Measurements from ENCODE around the gene PXN.
"Not testable (repeated sequence)": the region's sequence is repeated elsewhere in the genome, so short reads cannot be mapped to it uniquely, and the experiment has no call there.

PXN gene

DNA sequence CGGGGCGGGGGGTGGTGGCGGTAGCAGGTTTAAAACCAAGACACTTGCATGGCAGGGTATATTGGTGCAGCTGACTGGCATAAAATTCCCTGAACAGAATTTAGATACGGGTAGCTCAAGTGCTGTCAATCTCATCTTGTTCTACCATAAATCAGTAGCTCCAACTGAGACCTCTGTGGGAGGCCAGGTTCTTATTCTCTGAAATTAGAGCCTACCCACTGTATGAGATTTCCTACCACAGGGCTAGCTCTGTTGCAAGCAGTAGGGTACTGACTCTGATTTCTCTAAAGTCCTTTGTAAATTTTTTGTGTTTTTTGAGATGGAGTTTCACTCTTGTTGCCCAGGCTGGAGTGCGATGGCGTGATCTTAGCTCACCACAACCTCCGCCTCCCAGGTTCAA lies 61.4 kb downstream of the PXN start:
- DNase-seq: no peak

DNA sequence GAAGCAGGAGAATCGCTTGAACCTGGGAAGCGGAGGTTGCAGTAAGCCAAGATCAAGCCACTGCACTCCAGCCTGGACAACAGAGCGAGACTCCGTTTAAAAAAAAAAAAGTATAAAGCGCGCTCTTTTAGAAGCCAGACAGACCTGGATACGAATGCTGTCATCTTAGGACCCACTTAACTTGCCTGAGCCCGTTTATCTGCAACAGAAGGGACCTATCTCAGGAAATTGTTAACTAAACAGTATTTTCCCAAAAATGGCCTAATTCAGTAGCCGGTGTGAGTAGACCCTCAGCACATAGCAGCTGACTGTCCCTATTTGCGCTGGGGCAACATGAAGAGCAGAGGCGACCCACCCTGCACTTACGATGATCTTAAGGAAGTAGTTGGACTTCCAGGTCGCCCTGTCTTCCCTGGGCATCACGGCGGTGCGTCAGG lies 65.1 kb downstream of the PXN start:
- DNase-seq: no peak

DNA sequence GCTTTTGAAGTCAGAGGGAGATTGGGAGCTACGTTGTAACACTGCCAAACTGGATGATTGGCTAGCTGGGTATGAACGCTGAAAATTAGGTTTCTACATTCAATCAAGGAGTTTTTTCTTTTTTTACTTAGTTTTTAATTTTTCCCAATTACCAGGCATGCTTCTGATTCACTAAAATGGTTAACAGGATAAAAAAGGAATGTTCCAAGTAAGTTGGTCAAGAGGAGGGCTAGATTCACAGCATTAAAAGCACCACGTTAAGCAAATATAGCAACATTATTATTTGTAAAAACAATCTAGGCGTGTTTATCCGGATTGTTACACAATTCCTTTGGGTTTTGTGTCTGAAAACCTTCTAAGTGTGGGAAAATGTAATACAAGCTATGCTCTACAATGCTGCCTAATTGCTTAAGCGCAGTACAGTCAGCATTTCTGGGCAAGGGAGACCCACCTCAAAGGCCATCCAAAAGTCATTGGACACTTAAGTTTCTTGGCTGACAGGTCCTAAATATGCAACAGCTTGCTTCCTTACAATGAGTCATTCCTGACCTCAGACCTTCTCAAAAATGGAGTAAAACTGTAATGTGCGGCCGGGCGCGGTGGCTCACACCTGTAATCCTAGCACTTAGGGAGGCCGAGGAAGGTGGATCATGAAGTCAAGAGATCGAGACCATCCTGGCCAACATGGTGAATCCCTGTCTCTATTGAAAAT lies 65.8 kb downstream of the PXN start:
- peak; percentile 61 for DNase-seq

GRCh38 chr12:120199025-120199424 lies 66.5 kb downstream of the PXN start:
- no peak for DNase-seq

- DNase-seq: no peak
Observed at GRCh38 chr12:120197542-120197887, 68.0 kb downstream of the PXN start.

DNA sequence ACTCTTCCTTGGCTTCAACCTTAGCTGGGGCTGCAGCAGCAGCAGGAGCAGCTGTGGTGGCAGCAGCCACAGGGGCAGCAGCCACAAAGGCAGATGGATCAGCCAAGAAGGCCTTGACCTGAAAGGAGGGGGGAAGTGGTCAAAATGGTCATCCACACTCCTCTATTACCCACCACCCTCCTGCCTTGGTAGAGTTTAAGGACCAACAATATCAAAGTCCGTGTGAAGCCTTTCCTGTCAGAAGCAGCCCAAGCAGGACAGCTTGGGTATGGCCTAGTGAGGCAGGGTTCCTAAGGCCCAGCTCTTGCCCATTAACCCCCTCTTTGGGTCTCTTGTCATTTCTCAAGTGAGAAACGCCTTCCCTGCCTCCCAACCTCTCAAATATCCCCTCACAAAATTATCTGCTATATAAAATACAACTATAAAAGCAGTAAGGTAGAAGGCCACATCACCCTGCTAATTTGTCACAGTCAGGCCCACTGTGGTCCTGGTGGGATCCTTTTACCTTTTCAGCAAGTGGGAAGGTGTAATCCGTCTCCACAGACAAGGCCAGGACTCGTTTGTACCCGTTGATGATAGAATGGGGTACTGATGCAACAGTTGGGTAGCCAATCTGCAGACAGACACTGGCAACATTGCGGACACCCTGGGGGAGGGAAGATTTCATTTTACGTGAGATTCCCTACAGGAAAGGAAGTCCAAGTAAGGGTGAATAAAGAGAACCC lies 68.6 kb downstream of the PXN start:
- not testable (repeated sequence) for DNase-seq

- peak; percentile 29 for DNase-seq
Observed at GRCh38 chr12:120196363-120196762, 69.2 kb downstream of the PXN start.

DNA sequence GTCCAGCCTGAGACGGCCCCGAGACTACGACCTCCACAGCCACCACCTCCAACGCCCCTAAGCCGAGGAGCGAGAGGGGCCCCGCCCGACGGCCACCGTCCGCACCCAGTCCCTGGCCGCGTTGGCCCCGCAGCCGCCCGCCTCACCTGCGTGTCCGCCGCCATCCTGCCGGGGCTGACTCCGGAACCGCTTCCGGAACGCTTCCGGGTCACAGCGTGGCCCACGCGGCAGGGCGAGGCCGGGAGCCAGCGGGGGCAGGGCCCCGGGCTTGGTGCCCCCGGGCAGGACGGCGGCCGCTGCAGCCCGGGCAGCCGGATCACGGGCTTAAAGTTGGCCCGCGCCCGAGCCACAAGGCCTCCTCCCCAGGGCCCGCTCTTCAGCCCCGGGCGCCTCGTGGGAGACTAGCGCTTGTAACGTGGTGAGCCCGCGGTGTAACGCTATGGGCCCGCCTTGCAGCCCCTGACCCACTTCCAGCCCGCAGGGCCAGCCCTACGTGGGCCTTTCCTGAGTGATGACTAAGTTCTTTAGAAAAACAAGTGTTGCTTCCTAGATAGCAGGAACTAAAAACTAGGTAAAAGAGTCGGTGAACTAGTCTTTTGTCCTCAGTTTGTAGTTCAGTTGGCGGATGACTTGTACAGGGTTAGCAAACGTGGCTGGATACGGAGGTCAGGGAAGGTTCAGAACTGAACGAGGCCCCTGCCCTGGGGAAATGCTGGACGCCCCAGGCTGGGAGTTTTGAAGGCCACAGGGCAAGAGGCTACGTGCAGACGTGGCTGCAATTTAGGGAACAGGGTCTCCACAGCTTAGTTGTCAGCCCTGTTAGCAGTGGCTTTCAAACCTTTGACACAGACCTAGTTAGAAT lies 70.8 kb downstream of the PXN start, which contains the start of gene GCN1:
GCN1 (minus strand) TSS at position 182 of the 862 bp plus-strand sequence; CDS start at position 164, 18 bp downstream.
- DNase-seq: peak; percentile 82

GRCh38 chr12:120194226-120194533 lies 71.3 kb downstream of the PXN start:
- DNase-seq: no peak

- DNase-seq: not testable (repeated sequence)
Observed at GRCh38 chr12:120193286-120193685, 72.2 kb downstream of the PXN start.

DNA sequence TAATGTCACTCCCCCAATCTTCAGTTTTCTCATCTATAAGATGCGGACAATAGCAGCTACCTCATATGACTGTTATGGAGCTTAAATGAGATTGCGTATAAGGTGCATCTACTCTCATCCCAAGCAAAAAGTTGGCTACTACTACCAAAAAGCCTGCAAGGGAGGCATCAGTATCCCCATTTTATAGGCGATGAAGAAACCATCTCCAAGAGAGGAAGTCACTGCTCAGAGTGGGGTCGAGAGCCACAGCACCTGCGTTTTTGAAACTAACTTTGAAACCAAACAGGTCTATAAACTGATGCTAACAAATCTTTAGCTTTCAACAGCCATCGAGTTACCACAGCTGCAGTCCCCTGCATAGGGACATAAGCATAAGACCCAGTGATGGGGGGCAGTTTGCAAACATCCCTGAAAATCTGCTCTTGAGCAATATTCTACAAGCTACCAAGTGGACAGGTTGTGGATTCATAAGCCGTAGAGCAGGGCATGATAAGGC lies 74.5 kb downstream of the PXN start:
- no peak for DNase-seq

DNA sequence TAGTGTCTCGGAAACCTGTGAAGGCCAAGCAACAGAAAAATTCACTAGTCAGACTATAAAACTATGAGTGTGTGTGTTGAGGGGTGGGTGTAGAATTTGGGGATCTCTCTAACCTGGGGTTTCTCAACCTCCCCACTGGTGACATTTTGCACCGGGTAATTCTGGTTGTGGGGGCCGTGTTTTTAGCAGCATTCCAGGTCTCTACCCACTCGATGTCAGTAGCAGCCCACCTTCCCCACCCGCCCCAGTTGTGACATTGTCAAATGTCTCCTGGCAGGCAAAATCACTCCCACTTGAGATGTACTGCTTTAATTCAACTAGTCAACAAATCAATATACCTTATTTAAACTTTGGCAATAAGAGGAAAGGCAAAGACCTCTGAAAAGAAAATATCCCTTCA lies 75.1 kb downstream of the PXN start:
- no peak for DNase-seq

- DNase-seq: no peak
Observed at GRCh38 chr12:120186654-120187053, 78.9 kb downstream of the PXN start.

DNA sequence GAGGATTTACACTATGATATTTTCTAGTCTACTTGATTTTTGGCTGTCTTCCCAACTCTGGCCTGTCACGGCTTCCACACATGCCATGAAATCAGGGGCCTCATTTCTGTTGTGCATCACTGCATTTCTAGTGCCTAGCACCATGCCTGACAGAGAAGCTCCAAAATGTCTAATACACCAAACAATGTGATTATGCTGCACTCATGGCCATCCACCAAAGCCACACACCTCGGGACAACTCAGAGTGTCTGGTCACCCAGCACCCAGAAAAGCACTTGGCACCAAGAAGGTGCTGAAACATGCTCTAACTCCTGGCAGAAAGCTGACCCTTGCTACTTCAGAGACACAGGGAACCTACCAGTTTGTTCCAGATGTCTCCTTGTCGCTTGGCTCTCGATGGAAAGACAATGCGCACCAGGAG lies 82.3 kb downstream of the PXN start:
- no peak for DNase-seq

DNA sequence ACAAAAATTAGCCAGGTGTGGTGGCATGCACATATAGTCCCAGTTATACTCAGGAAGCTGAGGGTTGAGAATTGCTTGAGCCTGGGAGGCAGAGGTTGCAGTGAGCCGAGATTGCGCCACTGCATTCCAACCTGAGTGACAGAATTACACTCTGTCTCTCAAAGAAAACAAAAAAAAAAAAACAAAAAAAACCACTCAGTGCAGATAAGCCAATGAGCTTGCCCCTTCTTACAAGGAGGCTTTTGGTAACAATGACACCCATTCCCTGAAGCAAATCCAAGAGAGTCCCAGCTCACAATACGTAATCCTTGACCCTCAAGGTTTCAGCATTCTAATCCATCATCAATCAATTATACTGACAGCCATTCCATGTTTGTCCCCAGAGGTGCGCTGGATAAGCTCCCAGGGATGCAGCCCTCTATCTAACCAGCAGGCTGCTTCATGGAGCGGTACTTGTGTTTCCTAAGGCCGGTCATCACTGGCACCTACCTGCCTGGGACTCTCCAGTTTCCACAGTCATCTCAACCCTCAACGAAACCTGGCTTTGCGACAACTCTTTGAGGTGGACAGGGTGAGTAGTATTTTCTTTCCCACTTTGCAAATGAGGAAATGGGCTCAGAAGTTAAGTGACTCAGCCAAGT lies 83.4 kb downstream of the PXN start:
- DNase-seq: peak; percentile 63

GRCh38 chr12:120180975-120181374 lies 84.6 kb downstream of the PXN start:
- DNase-seq: no peak

GRCh38 chr12:120175537-120175936 lies 90.0 kb downstream of the PXN start:
- no peak for DNase-seq

DNA sequence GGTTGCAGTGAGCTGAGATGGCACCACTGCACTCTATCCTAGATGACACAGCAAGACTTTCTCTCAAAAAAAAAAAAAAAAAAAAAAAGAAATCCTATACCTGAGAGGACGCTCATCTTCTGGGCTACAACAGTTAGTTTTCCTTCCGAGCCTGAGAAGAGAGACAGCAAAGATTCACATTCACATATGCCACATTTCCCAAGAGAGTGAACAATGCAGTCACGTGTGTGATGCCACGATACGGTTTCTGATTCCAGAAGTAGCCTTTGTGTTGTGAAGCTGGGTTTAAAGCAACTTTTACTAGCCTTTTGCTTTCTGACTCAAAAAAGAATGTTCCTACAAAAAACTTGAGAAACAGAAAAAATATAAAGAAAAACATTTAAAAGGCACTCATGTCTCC lies 90.5 kb downstream of the PXN start:
- DNase-seq: no peak

DNA sequence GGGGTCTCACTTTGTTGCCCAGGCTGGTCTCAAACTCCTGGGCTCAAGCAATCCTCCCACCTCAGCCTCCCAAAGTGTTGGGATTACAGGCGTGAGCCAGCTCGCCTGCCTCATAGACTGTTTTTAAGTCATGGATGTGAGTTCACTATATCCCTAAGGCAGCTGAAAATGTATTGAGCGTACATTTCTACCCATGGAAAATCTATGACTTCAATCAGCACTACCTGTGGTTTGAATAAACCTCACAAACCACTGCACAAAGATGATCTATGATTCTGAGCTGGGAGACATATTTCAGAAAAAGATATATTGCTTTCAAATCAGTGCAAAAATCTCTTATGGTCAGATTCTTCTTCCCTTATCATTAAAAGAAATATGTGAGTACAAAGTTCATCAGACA lies 93.5 kb downstream of the PXN start:
- no peak for DNase-seq

DNA sequence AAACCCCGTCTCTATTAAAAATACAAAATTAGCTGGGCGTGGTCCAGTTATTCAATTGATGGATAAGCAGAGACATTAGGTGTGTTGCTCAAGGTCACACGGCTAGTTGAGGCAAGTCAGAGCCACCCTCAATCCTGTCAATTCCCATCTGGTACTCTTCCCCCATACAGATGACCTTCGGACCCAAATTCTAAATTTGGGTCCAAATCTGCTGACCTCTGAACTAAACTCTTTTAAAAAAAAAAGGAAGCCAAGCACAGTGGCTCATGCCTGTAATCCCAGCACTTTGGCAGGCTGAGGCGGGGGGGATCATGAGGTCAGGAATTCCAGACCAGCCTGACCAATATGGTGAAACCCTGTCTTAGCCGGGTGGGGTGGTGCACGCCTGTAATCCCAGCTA lies 94.9 kb downstream of the PXN start:
- no peak for DNase-seq

GRCh38 chr12:120169946-120170345 lies 95.6 kb downstream of the PXN start:
- peak; percentile 10 for DNase-seq

GRCh38 chr12:120168337-120168736 lies 97.2 kb downstream of the PXN start:
- DNase-seq: no peak

DNA sequence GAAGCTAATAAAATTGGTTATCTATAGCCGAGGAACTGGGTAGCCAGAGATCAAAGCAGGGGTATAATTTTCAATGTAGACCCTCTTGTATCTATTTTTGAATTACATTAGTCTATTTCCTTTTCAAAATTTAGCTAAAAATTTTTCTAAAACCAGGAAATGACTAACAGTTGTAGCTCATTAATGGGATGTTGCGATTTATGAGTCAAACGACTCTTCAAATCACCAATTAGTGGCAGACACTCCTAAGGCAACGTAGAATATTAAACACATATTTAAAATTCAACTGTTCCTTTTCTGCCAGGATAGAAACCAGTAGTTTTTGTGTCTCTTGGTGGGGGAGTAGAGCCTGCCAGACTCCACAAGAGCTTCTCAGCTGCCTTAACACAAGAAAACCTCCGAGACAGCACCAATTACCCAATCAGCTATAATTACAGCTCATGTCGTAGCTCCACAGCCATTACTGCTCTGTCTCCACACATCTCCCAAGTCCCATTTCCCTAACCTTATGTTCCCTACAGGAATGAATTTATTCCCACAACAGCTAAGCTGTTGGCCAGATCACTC lies 97.9 kb downstream of the PXN start:
- DNase-seq: no peak

Measured in EL (cell line).